Measurements from ENCODE around the gene MAP3K1. TPM values are rescaled to one million over a fixed set of nuclear protein-coding genes. Genes with fewer than 3 reads are reported as not detected.

Gene MAP3K1
- total RNA-seq, 1 experiment from 2014 or later, result 8.5 TPM

DNA sequence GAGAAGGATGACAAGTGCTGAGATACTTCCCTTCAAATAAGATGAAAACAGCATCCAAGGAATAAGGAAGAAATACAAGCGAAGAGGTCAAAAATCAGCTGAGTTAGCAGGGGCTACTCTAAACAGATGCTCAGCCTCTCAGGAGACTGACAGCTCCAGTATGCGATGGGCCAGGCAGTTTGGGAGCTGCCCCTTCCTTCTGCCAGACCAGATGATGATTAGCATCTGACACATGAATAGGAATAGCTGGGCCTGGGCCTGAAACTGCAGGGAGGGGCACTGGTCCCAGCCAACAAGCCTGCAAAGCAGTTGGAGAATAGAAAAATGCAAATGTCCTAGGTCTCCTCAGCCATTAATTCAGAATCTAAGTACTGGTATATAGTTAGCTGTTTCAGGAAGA lies 13.1 kb upstream of the MAP3K1 start:
- H3K36me3 ChIP-seq (ENCODE audit: control insufficient read depth in 1 of 2, insufficient read depth in 2 of 2, low read length in 2 of 2), result no peaks in the 10 kb centered on the region
- no peak overlapping the region for H3K9ac ChIP-seq (ENCODE audit: low read length)
- H3K79me2 ChIP-seq (ENCODE audit: insufficient read depth, low read length), result no peaks in the 10 kb centered on the region
- ChIA-PET CTCF (interaction anchor here (0.8 kb wide), 1 partner anchor 9 kb away, joined by 3 read pairs; no protein-coding TSS in a partner anchor), RAD21 (ENCODE audit: low non-redundant PET in 1 of 2, low total read pairs in 2 of 2, uncharacterized antibody in 2 of 2, unreplicated experiment in 2 of 2) (no interaction called here), POLR2A (no interaction called here)
- no TSS peak for BruUV-seq (replicated peaks)
- H3K4me1 ChIP-seq (ENCODE audit: control insufficient read depth in 1 of 2, insufficient read depth in 2 of 2, low read length in 2 of 2), result no peaks in the 10 kb centered on the region
- no peak for DNase-seq (ENCODE audit: low read depth, low spot score)
- H3K9me2 ChIP-seq (ENCODE audit: insufficient read depth), result no peaks in the 10 kb centered on the region; the same call in 1 of the 2 replicates
- H3K9me3 ChIP-seq (ENCODE audit: control insufficient read depth in 1 of 2, insufficient read depth in 1 of 2, low read depth in 1 of 2, low read length in 2 of 2), result no peaks in the 10 kb centered on the region
- no peak overlapping the region for H3K4me2 ChIP-seq (ENCODE audit: low read length)
- H4K20me1 ChIP-seq (ENCODE audit: insufficient read depth), result no peaks in the 10 kb centered on the region
- no peak overlapping the region for H3K27ac ChIP-seq (ENCODE audit: low read depth, low read length)
- no peak overlapping the region for H2AFZ ChIP-seq (ENCODE audit: low read depth, low read length, poor library complexity, severe bottlenecking)
- no peak for ATAC-seq
- no peaks in the 10 kb centered on the region for H3K27me3 ChIP-seq (ENCODE audit: insufficient read depth, low read length)
- intact Hi-C loops (cut with micrococcal nuclease), result no loop called here
- H3K4me3 ChIP-seq (replicated peaks in 1 of 2; ENCODE audit: low read depth in 1 of 2, low read length in 2 of 2), result no peak overlapping the region
- TF ChIP-seq, protein P1, sequence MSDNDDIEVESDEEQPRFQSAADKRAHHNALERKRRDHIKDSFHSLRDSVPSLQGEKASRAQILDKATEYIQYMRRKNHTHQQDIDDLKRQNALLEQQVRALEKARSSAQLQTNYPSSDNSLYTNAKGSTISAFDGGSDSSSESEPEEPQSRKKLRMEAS (IDR thresholded peaks at IDR 0.05), result no peak
- TF ChIP-seq RAD21 (IDR thresholded peaks at IDR 0.05; ENCODE audit: low read depth) (no peak), EZH2phosphoT487 (IDR thresholded peaks at IDR 0.05; ENCODE audit: borderline replicate concordance) (no peak), YY1 (IDR thresholded peaks at IDR 0.05; ENCODE audit: extremely low read depth, insufficient replicate concordance, low read depth, low read length) (no peak), POLR2AphosphoS5 (IDR thresholded peaks at IDR 0.05; ENCODE audit: low read depth, low read length) (no peak), CEBPB (IDR thresholded peaks at IDR 0.05; ENCODE audit: low read depth) (no peak), ZFX (IDR thresholded peaks at IDR 0.05) (no peak), SIN3A (IDR thresholded peaks at IDR 0.05; ENCODE audit: low read depth) (no peak), TCF7L2 (IDR thresholded peaks at IDR 0.05; ENCODE audit: borderline replicate concordance, extremely low read depth, insufficient read depth, insufficient read length) (no peak)
- TF ChIP-seq, protein P2, sequence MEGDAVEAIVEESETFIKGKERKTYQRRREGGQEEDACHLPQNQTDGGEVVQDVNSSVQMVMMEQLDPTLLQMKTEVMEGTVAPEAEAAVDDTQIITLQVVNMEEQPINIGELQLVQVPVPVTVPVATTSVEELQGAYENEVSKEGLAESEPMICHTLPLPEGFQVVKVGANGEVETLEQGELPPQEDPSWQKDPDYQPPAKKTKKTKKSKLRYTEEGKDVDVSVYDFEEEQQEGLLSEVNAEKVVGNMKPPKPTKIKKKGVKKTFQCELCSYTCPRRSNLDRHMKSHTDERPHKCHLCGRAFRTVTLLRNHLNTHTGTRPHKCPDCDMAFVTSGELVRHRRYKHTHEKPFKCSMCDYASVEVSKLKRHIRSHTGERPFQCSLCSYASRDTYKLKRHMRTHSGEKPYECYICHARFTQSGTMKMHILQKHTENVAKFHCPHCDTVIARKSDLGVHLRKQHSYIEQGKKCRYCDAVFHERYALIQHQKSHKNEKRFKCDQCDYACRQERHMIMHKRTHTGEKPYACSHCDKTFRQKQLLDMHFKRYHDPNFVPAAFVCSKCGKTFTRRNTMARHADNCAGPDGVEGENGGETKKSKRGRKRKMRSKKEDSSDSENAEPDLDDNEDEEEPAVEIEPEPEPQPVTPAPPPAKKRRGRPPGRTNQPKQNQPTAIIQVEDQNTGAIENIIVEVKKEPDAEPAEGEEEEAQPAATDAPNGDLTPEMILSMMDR (IDR thresholded peaks at IDR 0.05 in 2 of 3, conservative IDR thresholded peaks at IDR 0.05 in 1 of 3; ENCODE audit: borderline replicate concordance in 1 of 3, insufficient read depth in 1 of 3, low read depth in 2 of 3, low read length in 2 of 3), result no peak
- TF ChIP-seq, protein P3, sequence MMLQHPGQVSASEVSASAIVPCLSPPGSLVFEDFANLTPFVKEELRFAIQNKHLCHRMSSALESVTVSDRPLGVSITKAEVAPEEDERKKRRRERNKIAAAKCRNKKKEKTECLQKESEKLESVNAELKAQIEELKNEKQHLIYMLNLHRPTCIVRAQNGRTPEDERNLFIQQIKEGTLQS (IDR thresholded peaks at IDR 0.05), result no peak
